ENCODE results near the gene SLAIN1. TPM values are rescaled to one million over a fixed set of nuclear protein-coding genes. Genes with fewer than 3 reads are reported as not detected.
A peak's percentile ranks its signal among the peaks of the same experiment; 100 is the strongest.

SLAIN1 gene
- total and polyA plus RNA-seq, 12 donors: 5.5 to 26.7 (median 14.1) TPM

- no peak for TF ChIP-seq CTCF (IDR thresholded peaks at IDR 0.05)
- Histone ChIP-seq H3K4me1 (replicated peaks in 1 of 2) (peaks cover 0 to 12% of the 10 kb centered on the region in 2 donors), H3K27me3 (no peaks in the 10 kb centered on the region), H3K36me3 (replicated peaks in 1 of 2) (no peaks in the 10 kb centered on the region), H3K9me3 (replicated peaks in 1 of 3) (no peaks in the 10 kb centered on the region), H3K4me3 (no peak overlapping the region), H3K27ac (no peak overlapping the region)
- intact Hi-C loops (cut with DNase I): no loop called here
- 62 to 73% (median 66%) methylated on average over 5 of the region's 5 CpGs for WGBS, 4 donors
- no peak for DNase-seq
These were observed 31.0 kb downstream of the SLAIN1 start for GRCh38 chr13:77728265-77729125.

GRCh38 chr13:77729502-77730221 lies 32.2 kb downstream of the SLAIN1 start:
- WGBS, 4 donors: 65 to 81% (median 73%) methylated on average over 8 of the region's 8 CpGs
- Histone ChIP-seq H3K4me3 (no peak overlapping the region), H3K36me3 (replicated peaks in 1 of 2) (no peaks in the 10 kb centered on the region), H3K27ac (no peak overlapping the region), H3K27me3 (no peaks in the 10 kb centered on the region), H3K9me3 (replicated peaks in 1 of 3) (no peaks in the 10 kb centered on the region), H3K4me1 (replicated peaks in 1 of 2) (peaks cover 0 to 12% of the 10 kb centered on the region in 2 donors)
- intact Hi-C loops (cut with DNase I): no loop called here
- TF ChIP-seq POLR2A (IDR thresholded peaks at IDR 0.05): no peak
- no peak for TF ChIP-seq CTCF (IDR thresholded peaks at IDR 0.05)
- DNase-seq: peak in 3 of 7 donors; percentile 7 to 15 (median 10)

GRCh38 chr13:77730572-77730971 lies 33.1 kb downstream of the SLAIN1 start:
- no peaks in the 10 kb centered on the region for H3K27me3 ChIP-seq
- no peak overlapping the region for H3K27ac ChIP-seq
- no peak for DNase-seq
- TF ChIP-seq POLR2A (IDR thresholded peaks at IDR 0.05) (no peak), CTCF (IDR thresholded peaks at IDR 0.05) (no peak)
- H3K4me3 ChIP-seq: no peak overlapping the region
- intact Hi-C loops (cut with DNase I): no loop called here
- H3K9me3 ChIP-seq (replicated peaks in 1 of 3): no peaks in the 10 kb centered on the region
- 88 to 96% (median 92%) methylated on average over 1 of the region's 1 CpG for WGBS, 4 donors
- H3K4me1 ChIP-seq (replicated peaks in 1 of 2): peaks cover 0 to 12% of the 10 kb centered on the region in 2 donors
- no peaks in the 10 kb centered on the region for H3K36me3 ChIP-seq (replicated peaks in 1 of 2)

- H3K27me3 ChIP-seq: no peaks in the 10 kb centered on the region
- TF ChIP-seq POLR2A (IDR thresholded peaks at IDR 0.05) (no peak), CTCF (IDR thresholded peaks at IDR 0.05) (no peak)
- no peak for DNase-seq
These were observed 34.8 kb downstream of the SLAIN1 start for GRCh38 chr13:77732287-77732686.

More at GRCh38 chr13:77732287-77732686, 34.8 kb downstream of the SLAIN1 start:
- no peak overlapping the region for H3K4me3 ChIP-seq
- H3K9me3 ChIP-seq (replicated peaks in 1 of 3): no peaks in the 10 kb centered on the region
- no peak overlapping the region for H3K27ac ChIP-seq
- peaks cover 0 to 12% of the 10 kb centered on the region in 2 donors for H3K4me1 ChIP-seq (replicated peaks in 1 of 2)
- no peaks in the 10 kb centered on the region for H3K36me3 ChIP-seq (replicated peaks in 1 of 2)
- 84 to 90% (median 87%) methylated on average over 2 of the region's 2 CpGs for WGBS, 4 donors
- intact Hi-C loops (cut with DNase I): no loop called here
